IPS DF 4.7 (cell line): Measurements from ENCODE around the gene MYH11.
A peak's percentile ranks its signal among the peaks of the same experiment; 100 is the strongest.

Experiments
- DNase-seq: peaks from one replicate; pipeline ENCODE4 v3.0.0-alpha.2; 2013; ENCODE audit warnings: low spot score; ENCODE audit errors: extremely low read depth

Gene MYH11

GRCh38 chr16:15856901-15857698, at the start of gene MYH11:
Gene MYH11, minus strand, starts transcription at chr16:15857028. Its CDS starts 18,776 bp downstream, at chr16:15838252.
- DNase-seq, result no peak

- DNase-seq, result no peak
These were observed 49.6 kb upstream of the MYH11 start for GRCh38 chr16:15906439-15906838.

- no peak for DNase-seq
These were observed 47.1 kb upstream of the MYH11 start for GRCh38 chr16:15903960-15904359.

- no peak for DNase-seq
These were observed 44.2 kb upstream of the MYH11 start for GRCh38 chr16:15900901-15901500.

- no peak for DNase-seq
These were observed 43.5 kb upstream of the MYH11 start for GRCh38 chr16:15900357-15900756.

GRCh38 chr16:15899538-15900100, 42.8 kb upstream of the MYH11 start:
- no peak for DNase-seq

- DNase-seq, result no peak
These were observed 41.8 kb upstream of the MYH11 start for GRCh38 chr16:15898654-15899053.

GRCh38 chr16:15897834-15898254, 41.0 kb upstream of the MYH11 start:
- no peak for DNase-seq

- DNase-seq, result no peak
These were observed 40.4 kb upstream of the MYH11 start for GRCh38 chr16:15897121-15897780.

- no peak for DNase-seq
These were observed 37.9 kb upstream of the MYH11 start for GRCh38 chr16:15894571-15895374.

GRCh38 chr16:15891508-15891907, 34.7 kb upstream of the MYH11 start:
- no peak for DNase-seq

- DNase-seq, result peak; percentile 97
These were observed 31.5 kb upstream of the MYH11 start, which contains the start of gene CEP20 for GRCh38 chr16:15888072-15888976. Gene CEP20, minus strand, starts transcription at chr16:15888603. Its CDS starts 18 bp downstream, at chr16:15888585.

- no peak for DNase-seq
These were observed 30.5 kb upstream of the MYH11 start for GRCh38 chr16:15887283-15887682.

- no peak for DNase-seq
These were observed 29.2 kb upstream of the MYH11 start for GRCh38 chr16:15886078-15886477.

- DNase-seq, result no peak
These were observed 28.8 kb upstream of the MYH11 start for GRCh38 chr16:15885560-15886001.

GRCh38 chr16:15882563-15882962, 25.7 kb upstream of the MYH11 start:
- DNase-seq, result no peak

- no peak for DNase-seq
These were observed 25.1 kb upstream of the MYH11 start for GRCh38 chr16:15881794-15882379.

GRCh38 chr16:15880434-15881308, 23.8 kb upstream of the MYH11 start:
- DNase-seq, result no peak
